ENCODE data around the gene JTB.

JTB gene

GRCh38 chr1:153995202-153995601, 17.7 kb upstream of the JTB start:
- H3K36me3 ChIP-seq (replicated peaks; ENCODE audit: low read depth, low read length): peaks cover 50% of the 10 kb centered on the region
- H3K4me2 ChIP-seq (ENCODE audit: low read length): no peak overlapping the region
- H3K79me2 ChIP-seq (ENCODE audit: low read length): peaks cover 22% of the 10 kb centered on the region
- H3K4me1 ChIP-seq (ENCODE audit: low read length): peaks cover 13% of the 10 kb centered on the region
- no peak overlapping the region for H3K27ac ChIP-seq (ENCODE audit: low read length)
- no peaks in the 10 kb centered on the region for H3K27me3 ChIP-seq (ENCODE audit: low read depth, low read length)
- H2AFZ ChIP-seq (ENCODE audit: low read depth, low read length): no peak overlapping the region
- H4K20me1 ChIP-seq (ENCODE audit: insufficient read depth, low read length): 0 out of 2 replicates have a peak, but pooled peaks cover 8% of the 10 kb centered on the region
- TF ChIP-seq EZH2phosphoT487 (IDR thresholded peaks at IDR 0.05; ENCODE audit: low read depth): no peak
- no peak for TF ChIP-seq CTCF (IDR thresholded peaks at IDR 0.05; ENCODE audit: low read depth, low read length)
- H3K9me3 ChIP-seq (ENCODE audit: insufficient read depth, low read length): no peaks in the 10 kb centered on the region
- no peak overlapping the region for H3K9ac ChIP-seq (ENCODE audit: low read length)
- no peak overlapping the region for H3K4me3 ChIP-seq (ENCODE audit: low read length)

GRCh38 chr1:153991806-153992205, 14.3 kb upstream of the JTB start:
- Histone ChIP-seq H3K36me3 (replicated peaks; ENCODE audit: low read depth, low read length) (peaks cover 50% of the 10 kb centered on the region), H3K27me3 (ENCODE audit: low read depth, low read length) (no peaks in the 10 kb centered on the region), H3K4me1 (ENCODE audit: low read length) (peaks cover 19% of the 10 kb centered on the region), H2AFZ (ENCODE audit: low read depth, low read length) (no peak overlapping the region), H3K9ac (ENCODE audit: low read length) (peak overlapping the region; percentile 86), H3K9me3 (ENCODE audit: insufficient read depth, low read length) (no peaks in the 10 kb centered on the region), H3K4me2 (ENCODE audit: low read length) (peak overlapping the region; percentile 91), H4K20me1 (ENCODE audit: insufficient read depth, low read length) (0 out of 2 replicates have a peak, but pooled peaks cover 8% of the 10 kb centered on the region), H3K79me2 (ENCODE audit: low read length) (peaks cover 22% of the 10 kb centered on the region), H3K4me3 (ENCODE audit: low read length) (peak overlapping the region; percentile 80), H3K27ac (ENCODE audit: low read length) (peak overlapping the region; percentile 64; the same call in 1 of the 2 replicates)
- TF ChIP-seq CTCF (IDR thresholded peaks at IDR 0.05; ENCODE audit: low read depth, low read length): no peak
- no peak for TF ChIP-seq EZH2phosphoT487 (IDR thresholded peaks at IDR 0.05; ENCODE audit: low read depth)

DNA sequence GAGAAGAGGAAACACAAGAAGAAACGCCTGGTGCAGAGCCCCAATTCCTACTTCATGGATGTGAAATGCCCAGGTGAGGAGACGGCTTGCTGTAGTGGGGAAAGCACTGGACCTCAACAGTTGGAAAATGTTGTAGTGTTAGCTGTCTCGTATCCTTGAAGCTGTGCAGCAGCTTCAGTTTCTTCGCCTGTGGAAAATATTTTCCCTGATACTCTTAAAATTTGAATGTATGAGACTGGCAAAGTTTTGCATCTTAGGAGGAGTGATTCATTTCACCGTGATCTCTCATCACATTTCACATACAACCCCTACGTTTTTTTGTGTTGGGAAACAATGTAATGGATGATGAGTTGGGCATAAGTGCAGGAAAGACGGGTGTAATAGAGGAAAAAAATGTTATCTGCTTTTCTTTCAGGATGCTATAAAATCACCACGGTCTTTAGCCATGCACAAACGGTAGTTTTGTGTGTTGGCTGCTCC, 13.7 kb upstream of the JTB start:
- Histone ChIP-seq H3K27me3 (ENCODE audit: low read depth, low read length) (no peaks in the 10 kb centered on the region), H3K9ac (ENCODE audit: low read length) (peak overlapping the region; percentile 86), H3K4me2 (ENCODE audit: low read length) (peak overlapping the region; percentile 91), H3K4me1 (ENCODE audit: low read length) (peaks cover 23% of the 10 kb centered on the region), H2AFZ (ENCODE audit: low read depth, low read length) (no peak overlapping the region), H4K20me1 (ENCODE audit: insufficient read depth, low read length) (0 out of 2 replicates have a peak, but pooled peaks cover 8% of the 10 kb centered on the region), H3K4me3 (ENCODE audit: low read length) (peak overlapping the region; percentile 80), H3K79me2 (ENCODE audit: low read length) (peaks cover 22% of the 10 kb centered on the region), H3K27ac (ENCODE audit: low read length) (peak overlapping the region; percentile 64), H3K9me3 (ENCODE audit: insufficient read depth, low read length) (no peaks in the 10 kb centered on the region), H3K36me3 (replicated peaks; ENCODE audit: low read depth, low read length) (peaks cover 49% of the 10 kb centered on the region)
- TF ChIP-seq CTCF (IDR thresholded peaks at IDR 0.05; ENCODE audit: low read depth, low read length) (no peak), EZH2phosphoT487 (IDR thresholded peaks at IDR 0.05; ENCODE audit: low read depth) (no peak)

GRCh38 chr1:153990468-153991150, 13.1 kb upstream of the JTB start, which contains the start of gene RPS27:
TSS of gene RPS27 (plus strand) at chr1:153990762. CDS start at chr1:153990797, 35 bp downstream.
- H3K4me2 ChIP-seq (ENCODE audit: low read length): peak within 1 kb of the TSS; percentile 91
- no peaks in the 10 kb centered on the region for H3K27me3 ChIP-seq (ENCODE audit: low read depth, low read length)
- peaks cover 22% of the 10 kb centered on the region for H3K79me2 ChIP-seq (ENCODE audit: low read length)
- H2AFZ ChIP-seq (ENCODE audit: low read depth, low read length): peak within 1 kb of the TSS; percentile 69
- peaks cover 45% of the 10 kb centered on the region for H3K36me3 ChIP-seq (replicated peaks; ENCODE audit: low read depth, low read length)
- H3K9me3 ChIP-seq (ENCODE audit: insufficient read depth, low read length): no peaks in the 10 kb centered on the region
- H3K4me1 ChIP-seq (ENCODE audit: low read length): peaks cover 28% of the 10 kb centered on the region
- H3K9ac ChIP-seq (ENCODE audit: low read length): peak within 1 kb of the TSS; percentile 86
- 0 out of 2 replicates have a peak, but pooled peaks cover 8% of the 10 kb centered on the region for H4K20me1 ChIP-seq (ENCODE audit: insufficient read depth, low read length)
- no peak for TF ChIP-seq EZH2phosphoT487 (IDR thresholded peaks at IDR 0.05; ENCODE audit: low read depth)
- TF ChIP-seq CTCF (IDR thresholded peaks at IDR 0.05; ENCODE audit: low read depth, low read length): no peak
- H3K4me3 ChIP-seq (ENCODE audit: low read length): peak within 1 kb of the TSS; percentile 80
- H3K27ac ChIP-seq (ENCODE audit: low read length): peak within 1 kb of the TSS; percentile 64
